ENCODE results near the gene PPP6C.

DNA sequence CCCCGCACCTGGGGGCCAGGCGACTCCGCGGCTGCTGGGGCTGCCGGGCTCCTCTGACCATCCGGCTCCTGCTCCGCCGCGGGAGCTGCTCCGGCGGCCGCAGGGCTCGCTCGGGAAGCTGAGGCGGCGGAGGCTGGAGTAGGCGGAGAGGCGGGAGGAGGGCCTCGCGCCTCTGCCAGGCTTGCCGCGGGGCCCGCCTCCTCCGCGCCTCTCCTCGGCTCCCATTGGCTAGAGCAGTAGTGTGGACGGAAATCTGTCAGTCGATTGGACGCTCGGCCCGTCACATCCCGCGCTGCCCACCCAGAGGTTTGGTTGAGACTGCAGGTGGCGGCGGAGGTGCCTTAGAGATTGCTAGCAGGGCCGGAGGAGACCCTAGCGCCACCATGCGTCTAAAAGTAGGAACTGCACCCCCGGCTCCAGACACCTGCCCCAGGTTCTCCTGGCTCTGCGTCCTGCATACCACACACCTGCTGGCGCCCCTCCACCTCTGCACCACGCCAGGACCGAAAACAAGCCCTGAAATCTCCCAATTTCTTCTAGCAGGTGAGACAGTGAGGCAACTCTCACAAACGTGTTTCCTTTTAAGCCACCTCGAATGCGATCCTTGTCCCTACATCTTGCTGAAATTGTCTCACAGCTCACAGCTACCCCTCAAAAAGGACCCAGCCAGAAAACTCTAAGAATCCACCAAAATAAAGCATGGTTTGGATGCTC is 46.1 kb downstream of the PPP6C start, which contains the start of gene SCAI:
- TF ChIP-seq, protein P1, sequence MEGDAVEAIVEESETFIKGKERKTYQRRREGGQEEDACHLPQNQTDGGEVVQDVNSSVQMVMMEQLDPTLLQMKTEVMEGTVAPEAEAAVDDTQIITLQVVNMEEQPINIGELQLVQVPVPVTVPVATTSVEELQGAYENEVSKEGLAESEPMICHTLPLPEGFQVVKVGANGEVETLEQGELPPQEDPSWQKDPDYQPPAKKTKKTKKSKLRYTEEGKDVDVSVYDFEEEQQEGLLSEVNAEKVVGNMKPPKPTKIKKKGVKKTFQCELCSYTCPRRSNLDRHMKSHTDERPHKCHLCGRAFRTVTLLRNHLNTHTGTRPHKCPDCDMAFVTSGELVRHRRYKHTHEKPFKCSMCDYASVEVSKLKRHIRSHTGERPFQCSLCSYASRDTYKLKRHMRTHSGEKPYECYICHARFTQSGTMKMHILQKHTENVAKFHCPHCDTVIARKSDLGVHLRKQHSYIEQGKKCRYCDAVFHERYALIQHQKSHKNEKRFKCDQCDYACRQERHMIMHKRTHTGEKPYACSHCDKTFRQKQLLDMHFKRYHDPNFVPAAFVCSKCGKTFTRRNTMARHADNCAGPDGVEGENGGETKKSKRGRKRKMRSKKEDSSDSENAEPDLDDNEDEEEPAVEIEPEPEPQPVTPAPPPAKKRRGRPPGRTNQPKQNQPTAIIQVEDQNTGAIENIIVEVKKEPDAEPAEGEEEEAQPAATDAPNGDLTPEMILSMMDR (conservative IDR thresholded peaks at IDR 0.05; ENCODE audit: low read depth in 2 of 2): peak; percentile 81 to 91
- TF ChIP-seq EZH2 (IDR thresholded peaks at IDR 0.05; ENCODE audit: low read depth, unreplicated experiment): no peak
